HEK293 (cell line): ENCODE data around the gene C16orf74.

Source experiments
- BCL11A ChIP-seq: fragments of 450-650 bp; formaldehyde crosslinking; IDR thresholded peaks from 2 replicates; pipeline ENCODE4 v1.5.1; 2016; ENCODE audit warnings: low read depth, missing biosample characterization, missing genetic modification characterization
- CTCF ChIP-seq: fragments of 450-650 bp; formaldehyde crosslinking; IDR thresholded peaks from 2 replicates; pipeline ENCODE4 v1.5.1; 2016; ENCODE audit warnings: missing biosample characterization, missing genetic modification characterization
- REST ChIP-seq: fragments of 450-650 bp; formaldehyde crosslinking; IDR thresholded peaks from 2 replicates; pipeline ENCODE4 v1.5.1; 2016; ENCODE audit warnings: missing biosample characterization, missing genetic modification characterization
- ZBTB20 ChIP-seq: fragments of 450-650 bp; formaldehyde crosslinking; IDR thresholded peaks from 2 replicates; pipeline ENCODE4 v1.5.1; 2016; ENCODE audit warnings: missing biosample characterization, missing genetic modification characterization
- ZFP41 ChIP-seq: fragments of 450-650 bp; formaldehyde crosslinking; IDR thresholded peaks from 2 replicates; pipeline ENCODE4 v1.5.1; 2016; ENCODE audit warnings: missing biosample characterization, missing genetic modification characterization, borderline replicate concordance
- ZNF112 ChIP-seq: fragments of 450-650 bp; formaldehyde crosslinking; IDR thresholded peaks from 2 replicates; pipeline ENCODE4 v1.5.0; 2017; ENCODE audit warnings: missing biosample characterization, missing genetic modification characterization
- ZNF140 ChIP-seq: fragments of 450-650 bp; formaldehyde crosslinking; IDR thresholded peaks from 2 replicates; pipeline ENCODE4 v1.5.1; 2016; ENCODE audit warnings: missing biosample characterization, missing genetic modification characterization
- ZNF24 ChIP-seq: fragments of 450-650 bp; formaldehyde crosslinking; IDR thresholded peaks from 2 replicates; pipeline ENCODE4 v1.5.1; 2016; ENCODE audit warnings: missing biosample characterization, missing genetic modification characterization
- ZNF362 ChIP-seq: fragments of 450-650 bp; formaldehyde crosslinking; IDR thresholded peaks from 2 replicates; pipeline ENCODE4 v1.5.1; 2016; ENCODE audit warnings: missing biosample characterization, missing genetic modification characterization

GRCh38 chr16:85673529-85674417 is 77.1 kb downstream of the C16orf74 start:
- no peak for TF ChIP-seq BCL11A (tag by site-specific recombination)
- no peak for TF ChIP-seq ZNF112 (tag by site-specific recombination)
- no peak for TF ChIP-seq ZNF362 (tag by site-specific recombination)
- no peak; the same call in 1 of the 2 replicates for TF ChIP-seq CTCF
- no peak for TF ChIP-seq ZNF140
- no peak for TF ChIP-seq REST (tag by site-specific recombination)
- TF ChIP-seq ZNF24: no peak
- no peak for TF ChIP-seq ZFP41 (tag by site-specific recombination)
- no peak for TF ChIP-seq ZBTB20 (tag by site-specific recombination)
